MM.1S (cell line): ENCODE results near the gene GALE.
"Not testable (repeated sequence)": the region's sequence is repeated elsewhere in the genome, so short reads cannot be mapped to it uniquely, and the experiment has no call there.

Experiments used
- DNase-seq: peaks from one replicate; pipeline ENCODE4 v3.0.0-alpha.2; 2015
- H2AFZ ChIP-seq: fragments of 300-600 bp; sonication (generic); 2 replicates; pipeline ENCODE4 v1.6.0; 2016; ENCODE audit warnings: antibody characterized with exemption, low read length
- H3F3A ChIP-seq: fragments of 300-600 bp; sonication (generic); 2 replicates; pipeline ENCODE4 v1.6.1; 2016; ENCODE audit warnings: mild to moderate bottlenecking, antibody characterized with exemption, low read length, moderate library complexity, mixed read lengths; ENCODE audit not compliant: insufficient read depth
- H3K27ac ChIP-seq: fragments of 300-600 bp; sonication (generic); 2 replicates; pipeline ENCODE4 v1.5.1; 2016; ENCODE audit warnings: mild to moderate bottlenecking, low read length
- H3K27me3 ChIP-seq: fragments of 300-600 bp; sonication (generic); replicated peaks from 2 replicates; pipeline ENCODE4 v1.6.0; 2016; ENCODE audit warnings: low read length; ENCODE audit not compliant: insufficient read depth
- H3K36me3 ChIP-seq: fragments of 300-600 bp; sonication (generic); replicated peaks from 2 replicates; pipeline ENCODE4 v1.6.1; 2016; ENCODE audit warnings: mild to moderate bottlenecking, low read length, mixed read lengths; ENCODE audit not compliant: insufficient read depth
- H3K4me1 ChIP-seq: fragments of 300-600 bp; sonication (generic); 2 replicates; pipeline ENCODE4 v1.6.1; 2016; ENCODE audit warnings: low read length, mixed read lengths
- H3K4me2 ChIP-seq: fragments of 300-600 bp; sonication (generic); 2 replicates; pipeline ENCODE4 v1.6.0; 2016; ENCODE audit warnings: low read depth, low read length
- H3K4me3 ChIP-seq: fragments of 300-600 bp; sonication (generic); 2 replicates; pipeline ENCODE4 v1.5.1; 2016; ENCODE audit warnings: low read length, mixed read lengths
- H3K79me2 ChIP-seq: fragments of 300-600 bp; sonication (generic); 2 replicates; pipeline ENCODE4 v1.6.1; 2016; ENCODE audit warnings: mixed run types, low read length, mixed read lengths
- H3K9ac ChIP-seq: fragments of 300-600 bp; sonication (generic); 2 replicates; pipeline ENCODE4 v1.6.1; 2016; ENCODE audit warnings: low read length, mixed read lengths
- H3K9me2 ChIP-seq: fragments of 300-600 bp; sonication (generic); replicated peaks from 2 replicates; pipeline ENCODE4 v1.6.1; 2016; ENCODE audit warnings: mild to moderate bottlenecking, low read length, mixed read lengths; ENCODE audit not compliant: insufficient read depth
- H3K9me3 ChIP-seq: fragments of 300-600 bp; sonication (generic); replicated peaks from 2 replicates; pipeline ENCODE4 v1.6.1; 2016; ENCODE audit warnings: mild to moderate bottlenecking, low read length, mixed read lengths; ENCODE audit not compliant: insufficient read depth
- H4K20me1 ChIP-seq: fragments of 300-600 bp; sonication (generic); 2 replicates; pipeline ENCODE4 v1.6.1; 2016; ENCODE audit warnings: mild to moderate bottlenecking, low read length, moderate library complexity, mixed read lengths; ENCODE audit not compliant: insufficient read depth
- CTCF ChIP-seq: fragments of 300-600 bp; sonication (generic); IDR thresholded peaks from 2 replicates; pipeline ENCODE4 v1.5.1; 2016; ENCODE audit warnings: antibody characterized with exemption, low read length, mixed read lengths
- EZH2 ChIP-seq: fragments of 300-600 bp; sonication (generic); optimal IDR thresholded peaks from 2 replicates; pipeline ENCODE3; 2017; ENCODE audit warnings: low read depth, mild to moderate bottlenecking, antibody characterized with exemption, low read length, mixed read lengths
- EZH2phosphoT487 ChIP-seq: fragments of 300-600 bp; sonication (generic); IDR thresholded peaks from 2 replicates; pipeline ENCODE4 v1.6.1; 2018; ENCODE audit warnings: antibody characterized with exemption, low read length

Gene GALE

GRCh38 chr1:23787701-23788100, 12.9 kb downstream of the GALE start:
- Histone ChIP-seq H3K27ac (no peak overlapping the region), H3K27me3 (no peaks in the 10 kb centered on the region), H3K36me3 (peaks cover 8% of the 10 kb centered on the region; the same call in 1 of the 2 replicates), H3K9ac (no peak overlapping the region), H3K9me3 (no peaks in the 10 kb centered on the region), H3K79me2 (peaks cover 37% of the 10 kb centered on the region), H3K4me3 (no peak overlapping the region), H3F3A (peaks cover 7% of the 10 kb centered on the region), H3K9me2 (no peaks in the 10 kb centered on the region), H4K20me1 (0 out of 2 replicates have a peak, but pooled peaks cover 3% of the 10 kb centered on the region), H2AFZ (no peak overlapping the region), H3K4me2 (no peak overlapping the region), H3K4me1 (peaks cover 7% of the 10 kb centered on the region)
- TF ChIP-seq EZH2 (no peak), EZH2phosphoT487 (no peak), CTCF (no peak)
- DNase-seq, result no peak

DNA sequence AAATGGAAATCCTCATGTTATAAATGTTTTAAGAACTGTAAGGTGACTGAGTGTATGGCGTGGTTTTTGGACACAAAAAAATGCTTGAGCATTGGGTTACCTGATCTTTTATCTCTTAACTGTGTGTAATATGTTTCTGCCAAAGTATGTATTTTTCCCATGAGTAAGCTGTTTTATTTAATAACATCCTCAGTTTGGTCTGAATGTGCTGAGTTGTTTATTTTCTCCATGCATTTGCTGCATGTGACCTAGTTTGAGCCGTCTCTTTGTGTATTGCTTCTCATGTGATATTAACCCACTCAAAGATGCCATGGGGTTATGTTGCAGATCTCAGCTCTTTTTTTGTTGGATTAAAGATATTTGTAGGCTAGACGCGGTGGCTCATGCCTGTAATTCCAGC, 15.7 kb downstream of the GALE start:
- no peak overlapping the region for H3K9ac ChIP-seq
- H3K4me2 ChIP-seq, result no peak overlapping the region
- 0 out of 2 replicates have a peak, but pooled peaks cover under 1% of the 10 kb centered on the region for H3K4me1 ChIP-seq
- DNase-seq, result no peak
- no peak overlapping the region for H2AFZ ChIP-seq
- H3K9me2 ChIP-seq, result no peaks in the 10 kb centered on the region
- no peak overlapping the region for H3K4me3 ChIP-seq
- no peaks in the 10 kb centered on the region for H3K9me3 ChIP-seq
- peaks cover 7% of the 10 kb centered on the region for H3F3A ChIP-seq
- no peak overlapping the region for H3K27ac ChIP-seq
- H4K20me1 ChIP-seq, result 0 out of 2 replicates have a peak, but pooled peaks cover 3% of the 10 kb centered on the region
- H3K79me2 ChIP-seq, result peaks cover 36% of the 10 kb centered on the region
- no peak for TF ChIP-seq EZH2phosphoT487
- TF ChIP-seq EZH2, result no peak
- TF ChIP-seq CTCF, result no peak
- H3K27me3 ChIP-seq, result no peaks in the 10 kb centered on the region
- H3K36me3 ChIP-seq, result peaks cover 8% of the 10 kb centered on the region

GRCh38 chr1:23783141-23783540, 17.4 kb downstream of the GALE start:
- not testable (repeated sequence) for H3K9ac ChIP-seq, H3K9me3 ChIP-seq, H3F3A ChIP-seq, H2AFZ ChIP-seq, H3K4me3 ChIP-seq, DNase-seq, H3K4me1 ChIP-seq, H3K27me3 ChIP-seq, H4K20me1 ChIP-seq, H3K4me2 ChIP-seq, H3K9me2 ChIP-seq, H3K36me3 ChIP-seq, H3K27ac ChIP-seq
- H3K79me2 ChIP-seq, result peaks cover 52% of the 10 kb centered on the region

GRCh38 chr1:23779826-23780371, 20.7 kb downstream of the GALE start:
- Histone ChIP-seq H3K9me3 (no peaks in the 10 kb centered on the region), H3K9ac (no peak overlapping the region; the same call in 1 of the 2 replicates), H3K79me2 (peaks cover 62% of the 10 kb centered on the region), H2AFZ (no peak overlapping the region), H3K4me3 (no peak overlapping the region), H3K27me3 (no peaks in the 10 kb centered on the region), H3K4me2 (peak overlapping the region; percentile 64; the same call in 1 of the 2 replicates), H3K27ac (no peak overlapping the region), H3K4me1 (peaks cover 10% of the 10 kb centered on the region; the same call in 1 of the 2 replicates), H4K20me1 (0 out of 2 replicates have a peak, but pooled peaks cover 3% of the 10 kb centered on the region), H3K9me2 (no peaks in the 10 kb centered on the region), H3F3A (no peaks in the 10 kb centered on the region), H3K36me3 (no peaks in the 10 kb centered on the region; the same call in none of the 2 replicates)
- DNase-seq, result no peak
- TF ChIP-seq EZH2phosphoT487 (no peak), CTCF (no peak), EZH2 (no peak)
